B cell (primary cell): ENCODE data around the gene DNASE1L2. TPM values are rescaled to one million over a fixed set of nuclear protein-coding genes. Genes with fewer than 3 reads are reported as not detected.

Source experiments
- ATAC-seq: fragments of 200-7000 bp; cut with Tn5 transposase; one replicate; pipeline ENCODE4 v1.10.0; 2021; ENCODE audit warnings: low read depth, mild to moderate bottlenecking, moderate number of reproducible peaks, moderate library complexity
- CTCF ChIA-PET: fragments of 350-600 bp; sonication (Branson Sonifier 250); formaldehyde crosslinking; loops from one replicate; lab custom pipeline; 2021; ENCODE audit warnings: antibody characterized with exemption, inconsistent platforms; lab: Charles Lee
- POLR2A ChIA-PET: fragments of 350-600 bp; sonication (Branson Sonifier 250); formaldehyde crosslinking; loops from one replicate; lab custom pipeline; 2021; ENCODE audit warnings: antibody characterized with exemption; lab: Charles Lee
- DNase-seq: peaks from one replicate; pipeline ENCODE4 v3.0.0; 2013
- H2AFZ ChIP-seq: 2 replicates; pipeline ENCODE4 v1.6.1; 2012; ENCODE audit warnings: mild to moderate bottlenecking, low read depth, low read length; ENCODE audit not compliant: insufficient read depth, poor library complexity, severe bottlenecking
- H3K27ac ChIP-seq, 2 donors: 1 replicate in 1 of 2; 2 replicates in 1 of 2; pipeline ENCODE4 v1.5.1; 2012 to 2013; ENCODE audit warnings: low read length in 2 of 2, mild to moderate bottlenecking in 2 of 2, moderate library complexity in 1 of 2
- H3K27me3 ChIP-seq, 4 experiments: fragments of 200-600 bp in 1 of 4; sonication (generic) in 1 of 4; replicated peaks in 1 of 4; 1 replicate in 2 of 4; 2 replicates in 2 of 4; pipeline versions ENCODE4 v1.6.1 to v1.7.0; 2013 to 2016; ENCODE audit warnings: low read length in 3 of 4, mild to moderate bottlenecking in 2 of 4, mixed read lengths in 1 of 4, moderate library complexity in 1 of 4; ENCODE audit not compliant: insufficient read depth in 4 of 4, control insufficient read depth in 3 of 4; ENCODE audit errors: control extremely low read depth in 1 of 4
- H3K36me3 ChIP-seq, 2 experiments: replicated peaks in 1 of 2; 1 replicate in 1 of 2; 2 replicates in 1 of 2; pipeline versions ENCODE4 v1.6.1 to v1.7.1; 2013; ENCODE audit warnings: low read length in 1 of 2; ENCODE audit not compliant: insufficient read depth in 2 of 2, control insufficient read depth in 1 of 2; ENCODE audit errors: control extremely low read depth in 1 of 2, extremely low read depth in 1 of 2
- H3K4me1 ChIP-seq, 2 donors: fragments of 200-600 bp in 1 of 2; sonication (generic) in 1 of 2; 1 replicate in 1 of 2; 2 replicates in 1 of 2; pipeline versions ENCODE4 v1.5.1 to v1.6.1; 2013 to 2017; ENCODE audit warnings: low read length in 2 of 2; ENCODE audit not compliant: control insufficient read depth in 2 of 2, insufficient read depth in 2 of 2
- H3K4me2 ChIP-seq: replicated peaks from 2 replicates; pipeline ENCODE3; 2012; ENCODE audit warnings: mild to moderate bottlenecking, low read depth, low read length; ENCODE audit not compliant: poor library complexity, severe bottlenecking
- H3K4me3 ChIP-seq, 5 experiments: fragments of 200-600 bp in 1 of 5; sonication (generic) in 1 of 5; 1 replicate in 3 of 5; 2 replicates in 2 of 5; pipeline versions ENCODE4 v1.5.1 to v1.7.0; 2011 to 2016; ENCODE audit warnings: low read length in 4 of 5, mild to moderate bottlenecking in 4 of 5, low read depth in 2 of 5, control low read depth in 1 of 5, moderate library complexity in 1 of 5; ENCODE audit not compliant: insufficient read depth in 1 of 5; ENCODE audit errors: control extremely low read depth in 1 of 5, extremely low read depth in 1 of 5
- H3K79me2 ChIP-seq: fragments of 200-600 bp; sonication (generic); one replicate; pipeline ENCODE4 v1.6.0; 2016; ENCODE audit warnings: low read length; ENCODE audit not compliant: control insufficient read depth, insufficient read depth
- H3K9ac ChIP-seq: fragments of 200-600 bp; sonication (generic); 2 replicates; pipeline ENCODE4 v1.6.1; 2017; ENCODE audit warnings: mild to moderate bottlenecking, low read length, moderate library complexity
- H3K9me3 ChIP-seq, 3 donors: one replicate each; pipeline versions ENCODE4 v1.6.1 to v1.7.1; 2013; ENCODE audit warnings: low read length in 2 of 3; ENCODE audit not compliant: control insufficient read depth in 2 of 3, insufficient read depth in 1 of 3; ENCODE audit errors: control extremely low read depth in 1 of 3
- H4K20me1 ChIP-seq: 2 replicates; pipeline ENCODE4 v1.6.0; 2012; ENCODE audit warnings: mild to moderate bottlenecking, low read length; ENCODE audit not compliant: insufficient read depth, control insufficient read depth, poor library complexity, severe bottlenecking
- H3K27ac Mint-ChIP-seq: one replicate; pipeline ENCODE4 v1.8.0; 2021; ENCODE audit warnings: mixed read lengths
- H3K27me3 Mint-ChIP-seq: one replicate; pipeline ENCODE4 v1.8.0; 2021; ENCODE audit warnings: mixed read lengths
- H3K4me1 Mint-ChIP-seq: one replicate; pipeline ENCODE4 v1.8.0; 2021; ENCODE audit warnings: mixed read lengths
- H3K4me3 Mint-ChIP-seq: one replicate; pipeline ENCODE4 v1.8.0; 2021; ENCODE audit warnings: mixed read lengths
- H3K9me3 Mint-ChIP-seq: one replicate; pipeline ENCODE4 v1.8.0; 2022; ENCODE audit warnings: mixed read lengths; ENCODE audit not compliant: insufficient read depth
- CTCF ChIP-seq: fragments of 200-600 bp; IDR thresholded peaks from one replicate; pipeline ENCODE4 v1.8.0; 2022; ENCODE audit warnings: antibody characterized with exemption, mild to moderate bottlenecking
- EZH2 ChIP-seq: IDR thresholded peaks from 2 replicates; pipeline ENCODE4 v1.6.1; 2012; ENCODE audit warnings: borderline replicate concordance, low read depth, mild to moderate bottlenecking, moderate library complexity, low read length; ENCODE audit not compliant: insufficient read depth, poor library complexity, severe bottlenecking
- WGBS: methylation state at CpG from one replicate; pipeline ENCODE4 v1.1.5; 2013; ENCODE audit warnings: missing lambda C conversion rate; ENCODE audit not compliant: insufficient coverage; 5-methylcytosine and 5-hydroxymethylcytosine counted together
- intact Hi-C: fragments of 100-400 bp; cut with micrococcal nuclease; formaldehyde crosslinking; loops from one replicate; pipeline ENCODE4 v1.10.0; 2022
- polyA plus RNA-seq: library from polyadenylated mRNA; depleted of rRNA; stranded (reverse); fragments of >200 nt; gene quantifications from 2 replicates; pipeline ENCODE4 v1.2.3, GENCODE V29; 2012
- total RNA-seq, 2 donors: library from RNA; stranded (reverse); fragments of 120-200 nt in 1 of 2; gene quantifications; 1 replicate in 1 of 2; 2 replicates in 1 of 2; pipeline versions ENCODE4 v1.2.3 to v1.2.4, GENCODE V29; 2013 to 2022

Gene DNASE1L2
- total and polyA plus RNA-seq, 2 donors (not counting 1 experiment from before 2014, with no cell fraction given): 1.1 to 1.6 TPM

- intact Hi-C loops: no loop called here
- ChIA-PET CTCF (no interaction called here), POLR2A (no interaction called here)
- no peaks in the 10 kb centered on the region for H3K27me3 ChIP-seq
- H3K4me1 Mint-ChIP-seq: peaks cover 10% of the 10 kb centered on the region
- peaks cover 10% of the 10 kb centered on the region for H4K20me1 ChIP-seq
- no peaks in the 10 kb centered on the region for H3K9me3 ChIP-seq
- H3K4me3 Mint-ChIP-seq: no peak overlapping the region
- TF ChIP-seq CTCF (no peak), EZH2 (no peak)
- 97% methylated on average over 10 of the region's 10 CpGs for WGBS
- no peak overlapping the region for H3K4me3 ChIP-seq
- H3K36me3 ChIP-seq: no peaks in the 10 kb centered on the region
- no peak for ATAC-seq
- H3K9ac ChIP-seq: no peak overlapping the region
- no peak overlapping the region for H3K4me2 ChIP-seq
- H3K9me3 Mint-ChIP-seq: no peaks in the 10 kb centered on the region
- H3K27ac Mint-ChIP-seq: no peak overlapping the region
- DNase-seq: no peak
- H3K27me3 Mint-ChIP-seq: no peaks in the 10 kb centered on the region
- no peak overlapping the region for H3K27ac ChIP-seq
- H2AFZ ChIP-seq: no peak overlapping the region
- H3K79me2 ChIP-seq: peaks cover 26% of the 10 kb centered on the region
- H3K4me1 ChIP-seq: peaks cover 9 to 10% of the 10 kb centered on the region in 2 donors
Observed at GRCh38 chr16:2273931-2274330, 37.7 kb downstream of the DNASE1L2 start.

DNA sequence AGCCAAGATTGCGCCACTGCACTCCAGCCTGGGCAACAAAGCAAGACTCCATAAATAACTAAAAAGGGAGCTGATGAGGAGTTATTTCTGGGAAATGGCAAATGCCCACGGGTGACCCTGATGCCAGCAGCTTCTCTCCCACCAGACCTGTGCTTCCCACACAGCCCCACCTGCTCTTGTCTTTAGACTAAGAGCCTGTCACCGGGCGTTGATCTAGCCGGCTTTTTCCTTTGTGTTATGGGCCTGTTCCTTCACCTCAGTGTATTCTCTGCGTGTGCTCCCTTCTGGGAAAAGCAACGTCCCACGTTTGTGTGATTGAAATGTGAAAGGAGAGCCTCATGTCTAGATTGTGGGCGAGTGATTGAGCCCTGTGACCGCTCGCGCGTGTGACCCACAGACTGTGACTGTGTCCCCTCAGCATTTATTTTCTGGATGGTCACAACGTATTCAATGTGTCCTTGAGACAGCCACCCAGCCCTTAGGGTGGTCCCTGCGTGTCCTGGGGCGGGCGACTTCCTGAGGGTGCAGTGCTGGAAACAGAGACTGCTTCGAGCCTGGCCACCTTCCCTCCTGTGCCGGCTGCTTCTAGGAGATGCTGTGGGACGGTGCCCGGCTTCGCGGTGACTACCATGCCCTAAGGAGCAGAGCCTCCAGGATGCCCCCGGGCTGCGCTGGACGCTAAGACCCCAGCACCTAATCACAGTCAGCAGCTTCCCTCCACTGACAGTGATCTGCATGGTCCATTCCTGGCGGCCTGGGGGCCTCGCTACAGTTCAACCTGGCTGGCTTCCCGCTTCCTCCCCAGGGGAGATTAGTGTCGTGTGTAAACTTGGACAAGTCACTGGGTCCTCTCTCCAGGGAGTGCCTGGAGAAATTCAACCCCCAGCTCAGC is 39.5 kb downstream of the DNASE1L2 start:
- no peak overlapping the region for H3K27ac ChIP-seq
- no peak overlapping the region for H3K4me3 Mint-ChIP-seq
- no peaks in the 10 kb centered on the region for H3K27me3 Mint-ChIP-seq
- H3K4me1 Mint-ChIP-seq: no peaks in the 10 kb centered on the region
- no peaks in the 10 kb centered on the region for H3K9me3 ChIP-seq
- no peak overlapping the region for H3K4me3 ChIP-seq
- no peak overlapping the region for H3K4me2 ChIP-seq
- TF ChIP-seq EZH2: no peak
- no peak for TF ChIP-seq CTCF
- no peak overlapping the region for H2AFZ ChIP-seq
- ChIA-PET CTCF (no interaction called here), POLR2A (no interaction called here)
- DNase-seq (no peak), ATAC-seq (no peak)
- no peaks in the 10 kb centered on the region for H4K20me1 ChIP-seq
- 87% methylated on average over 29 of the region's 30 CpGs for WGBS
- no peaks in the 10 kb centered on the region for H3K9me3 Mint-ChIP-seq
- H3K9ac ChIP-seq: no peak overlapping the region
- H3K27ac Mint-ChIP-seq: no peak overlapping the region
- H3K4me1 ChIP-seq: no peaks in the 10 kb centered on the region
- no peaks in the 10 kb centered on the region for H3K36me3 ChIP-seq
- no peaks in the 10 kb centered on the region for H3K27me3 ChIP-seq
- H3K79me2 ChIP-seq: peaks cover 14% of the 10 kb centered on the region
- intact Hi-C loops: no loop called here
